ENCODE measurements around the gene PPP1R12B.
"Not testable (repeated sequence)": the region's sequence is repeated elsewhere in the genome, so short reads cannot be mapped to it uniquely, and the experiment has no call there.

The PPP1R12B gene

GRCh38 chr1:202483362-202483761, 134.9 kb downstream of the PPP1R12B start:
- not testable (repeated sequence) for DNase-seq (ENCODE audit: low read depth)

GRCh38 chr1:202484032-202484431, 135.5 kb downstream of the PPP1R12B start:
- DNase-seq (ENCODE audit: low read depth) = not testable (repeated sequence)

GRCh38 chr1:202484820-202485219, 136.3 kb downstream of the PPP1R12B start:
- DNase-seq (ENCODE audit: low read depth) = not testable (repeated sequence)

- not testable (repeated sequence) for DNase-seq (ENCODE audit: low read depth)
Measured at GRCh38 chr1:202488178-202488649, 139.7 kb downstream of the PPP1R12B start.

- not testable (repeated sequence) for DNase-seq (ENCODE audit: low read depth)
Measured at GRCh38 chr1:202489101-202489500, 140.6 kb downstream of the PPP1R12B start.

GRCh38 chr1:202493112-202493511, 144.6 kb downstream of the PPP1R12B start:
- not testable (repeated sequence) for DNase-seq (ENCODE audit: low read depth)

GRCh38 chr1:202498542-202498941, 150.0 kb downstream of the PPP1R12B start:
- no peak for DNase-seq (ENCODE audit: low read depth)

- DNase-seq (ENCODE audit: low read depth) = not testable (repeated sequence)
Measured at GRCh38 chr1:202499997-202500396, 151.5 kb downstream of the PPP1R12B start.

- no peak for DNase-seq (ENCODE audit: low read depth)
Measured at GRCh38 chr1:202501281-202501680, 152.8 kb downstream of the PPP1R12B start.

GRCh38 chr1:202505356-202505755, 156.9 kb downstream of the PPP1R12B start:
- no peak for DNase-seq (ENCODE audit: low read depth)

- not testable (repeated sequence) for DNase-seq (ENCODE audit: low read depth)
Measured at GRCh38 chr1:202505880-202506575, 157.5 kb downstream of the PPP1R12B start.

- DNase-seq (ENCODE audit: low read depth) = not testable (repeated sequence)
Measured at GRCh38 chr1:202508863-202509262, 160.4 kb downstream of the PPP1R12B start.

- not testable (repeated sequence) for DNase-seq (ENCODE audit: low read depth)
Measured at GRCh38 chr1:202513875-202514274, 165.4 kb downstream of the PPP1R12B start.

GRCh38 chr1:202516434-202516877, 168.0 kb downstream of the PPP1R12B start:
- DNase-seq (ENCODE audit: low read depth) = no peak

- not testable (repeated sequence) for DNase-seq (ENCODE audit: low read depth)
Measured at GRCh38 chr1:202517146-202517545, 168.6 kb downstream of the PPP1R12B start.

GRCh38 chr1:202518180-202518579, 169.7 kb downstream of the PPP1R12B start:
- DNase-seq (ENCODE audit: low read depth) = not testable (repeated sequence)

GRCh38 chr1:202518905-202519304, 170.4 kb downstream of the PPP1R12B start:
- DNase-seq (ENCODE audit: low read depth) = not testable (repeated sequence)

- not testable (repeated sequence) for DNase-seq (ENCODE audit: low read depth)
Measured at GRCh38 chr1:202520129-202520856, 171.8 kb downstream of the PPP1R12B start.

GRCh38 chr1:202520857-202521216, 172.3 kb downstream of the PPP1R12B start:
- not testable (repeated sequence) for DNase-seq (ENCODE audit: low read depth)

- DNase-seq (ENCODE audit: low read depth) = not testable (repeated sequence)
Measured at GRCh38 chr1:202521484-202521883, 173.0 kb downstream of the PPP1R12B start.

- DNase-seq (ENCODE audit: low read depth) = no peak
Measured at GRCh38 chr1:202521886-202522285, 173.4 kb downstream of the PPP1R12B start.

GRCh38 chr1:202526056-202526455, 177.6 kb downstream of the PPP1R12B start:
- not testable (repeated sequence) for DNase-seq (ENCODE audit: low read depth)
